HEK293 (cell line): ENCODE measurements around the gene DOCK1.

ENCODE experiments used
- CTCF ChIA-PET: fragments of 350-600 bp; formaldehyde crosslinking; extraction: SDS; loops from one replicate; lab custom pipeline; 2021; ENCODE audit warnings: antibody characterized with exemption; lab: Yijun Ruan, JAX
- POLR2A ChIA-PET: fragments of 300-600 bp; formaldehyde crosslinking; extraction: SDS; loops from one replicate; lab custom pipeline; 2020; ENCODE audit warnings: antibody characterized with exemption, inconsistent platforms; lab: Yijun Ruan, JAX
- H3K27ac ChIP-seq: fragments of 200-500 bp; sonication (Bioruptor generic); 2 replicates; pipeline ENCODE4 v1.5.1; 2014; ENCODE audit warnings: low read depth, low read length, control low read depth, inconsistent platforms; ENCODE audit errors: extremely low read depth
- H3K36me3 ChIP-seq, 2 experiments: fragments of 200-500 bp in 1 of 2; sonication (Bioruptor generic) in 1 of 2; 1 replicate in 1 of 2; 2 replicates in 1 of 2; pipeline ENCODE4 v1.5.1; 2014 to 2017; ENCODE audit warnings: inconsistent platforms in 2 of 2, low read length in 2 of 2; ENCODE audit not compliant: control insufficient read depth in 2 of 2, insufficient read depth in 1 of 2
- H3K4me1 ChIP-seq: fragments of 200-500 bp; sonication (Bioruptor generic); 2 replicates; pipeline ENCODE4 v1.5.1; 2014; ENCODE audit warnings: mild to moderate bottlenecking, low read length, inconsistent platforms; ENCODE audit not compliant: control insufficient read depth, insufficient read depth
- H3K4me3 ChIP-seq: 2 replicates; pipeline ENCODE4 v1.5.1; 2011; ENCODE audit warnings: low read depth, mild to moderate bottlenecking, control low read depth, low read length, moderate library complexity
- H3K9me3 ChIP-seq: fragments of 200-500 bp; sonication (Bioruptor generic); 2 replicates; pipeline ENCODE4 v1.5.1; 2014; ENCODE audit warnings: low read depth, low read length, inconsistent platforms; ENCODE audit not compliant: control insufficient read depth, insufficient read depth
- HIC1 ChIP-seq: fragments of 450-650 bp; formaldehyde crosslinking; IDR thresholded peaks from 2 replicates; pipeline ENCODE4 v1.5.1; 2016; ENCODE audit warnings: missing biosample characterization, missing genetic modification characterization
- OVOL3 ChIP-seq: fragments of 450-650 bp; formaldehyde crosslinking; IDR thresholded peaks from 2 replicates; pipeline ENCODE4 v1.5.1; 2016; ENCODE audit warnings: missing biosample characterization, missing genetic modification characterization
- SALL2 ChIP-seq: fragments of 450-650 bp; formaldehyde crosslinking; IDR thresholded peaks from 2 replicates; pipeline ENCODE4 v1.5.0; 2017; ENCODE audit warnings: missing biosample characterization, mild to moderate bottlenecking, missing genetic modification characterization, borderline replicate concordance
- SP3 ChIP-seq: fragments of 450-650 bp; formaldehyde crosslinking; IDR thresholded peaks from 2 replicates; pipeline ENCODE4 v1.5.1; 2016; ENCODE audit warnings: missing biosample characterization, missing genetic modification characterization
- ZBTB1 ChIP-seq: fragments of 450-650 bp; formaldehyde crosslinking; IDR thresholded peaks from 2 replicates; pipeline ENCODE4 v1.5.1; 2016; ENCODE audit warnings: missing biosample characterization, missing genetic modification characterization
- ZNF114 ChIP-seq: fragments of 450-650 bp; formaldehyde crosslinking; IDR thresholded peaks from 2 replicates; pipeline ENCODE4 v1.5.0; 2017; ENCODE audit warnings: missing biosample characterization, missing genetic modification characterization
- ZNF292 ChIP-seq: fragments of 450-650 bp; formaldehyde crosslinking; IDR thresholded peaks from 2 replicates; pipeline ENCODE4 v1.5.1; 2016; ENCODE audit warnings: low read depth, missing biosample characterization, missing genetic modification characterization, borderline replicate concordance
- ZNF362 ChIP-seq: fragments of 450-650 bp; formaldehyde crosslinking; IDR thresholded peaks from 2 replicates; pipeline ENCODE4 v1.5.1; 2016; ENCODE audit warnings: missing biosample characterization, missing genetic modification characterization
- ZNF629 ChIP-seq: fragments of 450-650 bp; formaldehyde crosslinking; IDR thresholded peaks from 2 replicates; pipeline ENCODE4 v1.5.1; 2017; ENCODE audit warnings: missing biosample characterization, missing genetic modification characterization
- ZNF76 ChIP-seq: fragments of 450-650 bp; formaldehyde crosslinking; IDR thresholded peaks from 2 replicates; pipeline ENCODE4; 2016; ENCODE audit warnings: low read depth, missing biosample characterization, missing genetic modification characterization, borderline replicate concordance
- ZSCAN18 ChIP-seq: fragments of 450-650 bp; formaldehyde crosslinking; IDR thresholded peaks from 2 replicates; pipeline ENCODE4 v1.5.1; 2016; ENCODE audit warnings: missing biosample characterization, missing genetic modification characterization
- TF ChIP-seq, protein P1 (sequence below): fragments of 450-650 bp; formaldehyde crosslinking; IDR thresholded peaks from 2 replicates; pipeline ENCODE4 v1.5.0; 2017; ENCODE audit warnings: missing biosample characterization, missing genetic modification characterization, borderline replicate concordance
- TF ChIP-seq, protein P2 (sequence below): fragments of 450-650 bp; formaldehyde crosslinking; IDR thresholded peaks from 2 replicates; pipeline ENCODE4 v1.5.1; 2016; ENCODE audit warnings: missing biosample characterization, missing genetic modification characterization
- TF ChIP-seq, protein P3 (sequence below): fragments of 450-650 bp; formaldehyde crosslinking; IDR thresholded peaks from 2 replicates; pipeline ENCODE4 v1.5.1; 2017; ENCODE audit warnings: missing biosample characterization, missing genetic modification characterization

DOCK1 gene

DNA sequence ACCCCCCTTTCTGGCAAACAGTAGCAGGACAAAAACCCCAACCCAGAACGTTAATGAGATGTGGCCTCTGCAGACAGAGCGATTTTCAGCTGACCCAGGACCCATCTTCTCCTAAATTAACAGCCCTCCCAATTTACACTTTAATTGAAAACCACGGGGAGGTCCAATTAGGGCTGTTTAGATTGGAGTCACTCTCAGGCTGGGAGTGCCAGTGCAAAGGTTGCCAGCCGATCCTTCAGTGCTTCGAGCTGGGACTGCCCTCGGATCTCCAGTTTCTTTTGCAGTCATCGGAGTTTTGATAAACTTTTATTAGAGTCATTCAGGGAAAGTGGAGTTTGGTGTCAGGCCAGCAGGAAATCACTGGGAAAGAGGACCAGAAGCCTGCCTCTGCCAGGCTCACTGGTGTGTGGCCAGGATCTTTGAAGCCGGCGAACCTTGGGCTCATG lies 108.0 kb downstream of the DOCK1 start:
- TF ChIP-seq ZNF114 (tag by site-specific recombination) (no peak), HIC1 (tag by site-specific recombination) (no peak), OVOL3 (tag by site-specific recombination) (no peak), SALL2 (no peak), ZSCAN18 (tag by site-specific recombination) (no peak), ZBTB1 (no peak)
- TF ChIP-seq, protein P1, sequence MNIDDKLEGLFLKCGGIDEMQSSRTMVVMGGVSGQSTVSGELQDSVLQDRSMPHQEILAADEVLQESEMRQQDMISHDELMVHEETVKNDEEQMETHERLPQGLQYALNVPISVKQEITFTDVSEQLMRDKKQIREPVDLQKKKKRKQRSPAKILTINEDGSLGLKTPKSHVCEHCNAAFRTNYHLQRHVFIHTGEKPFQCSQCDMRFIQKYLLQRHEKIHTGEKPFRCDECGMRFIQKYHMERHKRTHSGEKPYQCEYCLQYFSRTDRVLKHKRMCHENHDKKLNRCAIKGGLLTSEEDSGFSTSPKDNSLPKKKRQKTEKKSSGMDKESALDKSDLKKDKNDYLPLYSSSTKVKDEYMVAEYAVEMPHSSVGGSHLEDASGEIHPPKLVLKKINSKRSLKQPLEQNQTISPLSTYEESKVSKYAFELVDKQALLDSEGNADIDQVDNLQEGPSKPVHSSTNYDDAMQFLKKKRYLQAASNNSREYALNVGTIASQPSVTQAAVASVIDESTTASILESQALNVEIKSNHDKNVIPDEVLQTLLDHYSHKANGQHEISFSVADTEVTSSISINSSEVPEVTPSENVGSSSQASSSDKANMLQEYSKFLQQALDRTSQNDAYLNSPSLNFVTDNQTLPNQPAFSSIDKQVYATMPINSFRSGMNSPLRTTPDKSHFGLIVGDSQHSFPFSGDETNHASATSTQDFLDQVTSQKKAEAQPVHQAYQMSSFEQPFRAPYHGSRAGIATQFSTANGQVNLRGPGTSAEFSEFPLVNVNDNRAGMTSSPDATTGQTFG (tag by site-specific recombination) = no peak
- no peaks in the 10 kb centered on the region for H3K4me1 ChIP-seq
- H3K4me3 ChIP-seq = no peak overlapping the region
- CTCF ChIA-PET = interaction anchor here (0.6 kb wide), 1 partner anchor 1379 kb away, joined by 3 read pairs; no protein-coding TSS in a partner anchor
- POLR2A ChIA-PET = no interaction called here
- H3K36me3 ChIP-seq = peaks cover 11 to 37% of the 10 kb centered on the region in 2 experiments; a peak in 2 of 3 replicates
- no peaks in the 10 kb centered on the region for H3K9me3 ChIP-seq
- no peak overlapping the region for H3K27ac ChIP-seq

GRCh38 chr10:127013691-127014473 lies 108.7 kb downstream of the DOCK1 start:
- Histone ChIP-seq H3K36me3 (peaks cover 11 to 41% of the 10 kb centered on the region in 2 experiments; a peak in 2 of 3 replicates), H3K4me3 (no peak overlapping the region)
- ChIA-PET POLR2A (no interaction called here), CTCF (no interaction called here)
- TF ChIP-seq, protein P2, sequence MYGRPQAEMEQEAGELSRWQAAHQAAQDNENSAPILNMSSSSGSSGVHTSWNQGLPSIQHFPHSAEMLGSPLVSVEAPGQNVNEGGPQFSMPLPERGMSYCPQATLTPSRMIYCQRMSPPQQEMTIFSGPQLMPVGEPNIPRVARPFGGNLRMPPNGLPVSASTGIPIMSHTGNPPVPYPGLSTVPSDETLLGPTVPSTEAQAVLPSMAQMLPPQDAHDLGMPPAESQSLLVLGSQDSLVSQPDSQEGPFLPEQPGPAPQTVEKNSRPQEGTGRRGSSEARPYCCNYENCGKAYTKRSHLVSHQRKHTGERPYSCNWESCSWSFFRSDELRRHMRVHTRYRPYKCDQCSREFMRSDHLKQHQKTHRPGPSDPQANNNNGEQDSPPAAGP (tag by site-specific recombination) = no peak
- TF ChIP-seq ZNF76 (tag by site-specific recombination) = no peak
- TF ChIP-seq ZNF292 (tag by site-specific recombination) = no peak
- TF ChIP-seq, all 188 proteins: peak for 0
- H3K9me3 ChIP-seq = no peaks in the 10 kb centered on the region
- H3K27ac ChIP-seq = no peak overlapping the region
- no peaks in the 10 kb centered on the region for H3K4me1 ChIP-seq

DNA sequence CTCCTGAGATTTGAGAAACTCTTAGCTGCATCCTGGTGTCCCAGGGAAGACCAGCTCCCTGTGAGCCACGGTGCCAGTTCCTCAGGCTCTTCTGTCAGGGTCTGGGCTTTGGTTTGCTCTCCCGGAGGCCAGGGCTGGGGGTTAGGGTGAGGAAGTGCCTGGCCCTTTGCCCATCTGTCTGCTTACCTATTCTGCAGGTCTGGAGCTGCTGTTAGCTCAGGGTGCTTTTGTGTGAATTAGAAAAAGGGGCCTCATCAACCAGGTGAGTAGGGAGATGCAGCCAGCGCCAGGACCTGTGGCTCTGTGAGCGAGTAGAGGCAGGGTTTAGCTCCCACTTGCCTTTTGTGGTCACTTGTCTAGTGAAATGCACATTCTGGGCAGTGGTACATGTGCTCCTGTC lies 109.4 kb downstream of the DOCK1 start:
- Histone ChIP-seq H3K9me3 (no peaks in the 10 kb centered on the region), H3K4me1 (no peaks in the 10 kb centered on the region)
- TF ChIP-seq ZNF629 (tag by site-specific recombination) = no peak
- no peak for TF ChIP-seq SP3 (tag by site-specific recombination)
- no peak for TF ChIP-seq ZNF362
- TF ChIP-seq, protein P3, sequence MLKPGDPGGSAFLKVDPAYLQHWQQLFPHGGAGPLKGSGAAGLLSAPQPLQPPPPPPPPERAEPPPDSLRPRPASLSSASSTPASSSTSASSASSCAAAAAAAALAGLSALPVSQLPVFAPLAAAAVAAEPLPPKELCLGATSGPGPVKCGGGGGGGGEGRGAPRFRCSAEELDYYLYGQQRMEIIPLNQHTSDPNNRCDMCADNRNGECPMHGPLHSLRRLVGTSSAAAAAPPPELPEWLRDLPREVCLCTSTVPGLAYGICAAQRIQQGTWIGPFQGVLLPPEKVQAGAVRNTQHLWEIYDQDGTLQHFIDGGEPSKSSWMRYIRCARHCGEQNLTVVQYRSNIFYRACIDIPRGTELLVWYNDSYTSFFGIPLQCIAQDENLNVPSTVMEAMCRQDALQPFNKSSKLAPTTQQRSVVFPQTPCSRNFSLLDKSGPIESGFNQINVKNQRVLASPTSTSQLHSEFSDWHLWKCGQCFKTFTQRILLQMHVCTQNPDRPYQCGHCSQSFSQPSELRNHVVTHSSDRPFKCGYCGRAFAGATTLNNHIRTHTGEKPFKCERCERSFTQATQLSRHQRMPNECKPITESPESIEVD (tag by site-specific recombination) = no peak
- TF ChIP-seq, all 188 proteins: peak for 0
- Histone ChIP-seq H3K4me3 (no peak overlapping the region), H3K27ac (no peak overlapping the region), H3K36me3 (peaks cover 11 to 42% of the 10 kb centered on the region in 2 experiments; a peak in 2 of 3 replicates)
- ChIA-PET CTCF (no interaction called here), POLR2A (no interaction called here)
